Heart left ventricle (tissue), 13 donors: ENCODE measurements around the gene IL1R2.

ENCODE experiments used
- POLR2A ChIP-seq, 2 donors: fragments of 450-650 bp; IDR thresholded peaks; one replicate each; pipeline ENCODE4 v1.6.1; 2017; ENCODE audit warnings: antibody characterized with exemption in 2 of 2, mild to moderate bottlenecking in 2 of 2, moderate library complexity in 2 of 2
- TF ChIP-seq, protein P1 (sequence below), 12 donors: fragments of 200-600 bp; sonication (generic) in 4 of 12; IDR thresholded peaks; one replicate each; pipeline versions ENCODE4 v1.5.0 to v1.8.0; 2018 to 2022; ENCODE audit warnings: antibody characterized with exemption in 12 of 12, mild to moderate bottlenecking in 5 of 12
- donor health status: ischemic (EF 13 %, LVEDD 7.1; RV severe dilation, severe dysfunction).
- donor health status: DM: no; HTN: yes; CAD: no.
- donor health status: DM: no; HTN: no; CAD: no.
- donor health status: ischemic (EF 25% LVEDD 6.9; RV normal size, moderate dysfunction).
- donor health status: ischemic (EF 25% LVEDD 5.7; RV mildly dilated, moderate dysfunction).
- donor health status: ischemic (EF 35%, LVEDD 5.7; RV mildly dilated, moderate dysfunction).
- donor health status: nonischemic (EF 11% LVEDD 7.7; RV severe dilation, severe dysfunction).
- donor health status: DM: yes; HTN: yes; CAD: no.
- donor health status: PGD.
- donor health status: ischemic (EF 29% LVEDD 5.4; RV normal size, mild dysfunction).
- donor health status: nonischemic (EF 23%, LVEDD 6.1; RV moderate dilation, normal function).

- TF ChIP-seq, protein P1, sequence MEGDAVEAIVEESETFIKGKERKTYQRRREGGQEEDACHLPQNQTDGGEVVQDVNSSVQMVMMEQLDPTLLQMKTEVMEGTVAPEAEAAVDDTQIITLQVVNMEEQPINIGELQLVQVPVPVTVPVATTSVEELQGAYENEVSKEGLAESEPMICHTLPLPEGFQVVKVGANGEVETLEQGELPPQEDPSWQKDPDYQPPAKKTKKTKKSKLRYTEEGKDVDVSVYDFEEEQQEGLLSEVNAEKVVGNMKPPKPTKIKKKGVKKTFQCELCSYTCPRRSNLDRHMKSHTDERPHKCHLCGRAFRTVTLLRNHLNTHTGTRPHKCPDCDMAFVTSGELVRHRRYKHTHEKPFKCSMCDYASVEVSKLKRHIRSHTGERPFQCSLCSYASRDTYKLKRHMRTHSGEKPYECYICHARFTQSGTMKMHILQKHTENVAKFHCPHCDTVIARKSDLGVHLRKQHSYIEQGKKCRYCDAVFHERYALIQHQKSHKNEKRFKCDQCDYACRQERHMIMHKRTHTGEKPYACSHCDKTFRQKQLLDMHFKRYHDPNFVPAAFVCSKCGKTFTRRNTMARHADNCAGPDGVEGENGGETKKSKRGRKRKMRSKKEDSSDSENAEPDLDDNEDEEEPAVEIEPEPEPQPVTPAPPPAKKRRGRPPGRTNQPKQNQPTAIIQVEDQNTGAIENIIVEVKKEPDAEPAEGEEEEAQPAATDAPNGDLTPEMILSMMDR (IDR thresholded peaks at IDR 0.05): no peak
- no peak for TF ChIP-seq POLR2A (IDR thresholded peaks at IDR 0.05)
These were observed 13.7 kb downstream of the IL1R2 start for GRCh38 chr2:102005449-102005848.
